ENCODE measurements around the gene CERT1.

- TF ChIP-seq CTCF (IDR thresholded peaks at IDR 0.05) (no peak), EP300 (IDR thresholded peaks at IDR 0.05) (no peak), POLR2A (IDR thresholded peaks at IDR 0.05) (no peak)
These were observed 146.7 kb downstream of the CERT1 start for GRCh38 chr5:75364571-75365280.

All from tibial nerve (tissue), 4 donors.